GM21737 (cell line): ENCODE results near the gene PSG4.
"Not testable (repeated sequence)": the region's sequence is repeated elsewhere in the genome, so short reads cannot be mapped to it uniquely, and the experiment has no call there.

Source experiments
- ATAC-seq: cut with Tn5 transposase; IDR thresholded peaks from one replicate; pipeline ENCODE4 v1.9.1; 2021; ENCODE audit warnings: mild to moderate bottlenecking, moderate library complexity; ENCODE audit not compliant: unreplicated experiment

PSG4 gene

GRCh38 chr19:43198686-43199419, 6.6 kb downstream of the PSG4 start:
- ATAC-seq: not testable (repeated sequence)

GRCh38 chr19:43197666-43198397, 7.6 kb downstream of the PSG4 start:
- ATAC-seq: not testable (repeated sequence)

GRCh38 chr19:43194397-43194796, 11.0 kb downstream of the PSG4 start:
- not testable (repeated sequence) for ATAC-seq

- ATAC-seq: not testable (repeated sequence)
Observed at GRCh38 chr19:43192381-43193155, 12.9 kb downstream of the PSG4 start.

DNA sequence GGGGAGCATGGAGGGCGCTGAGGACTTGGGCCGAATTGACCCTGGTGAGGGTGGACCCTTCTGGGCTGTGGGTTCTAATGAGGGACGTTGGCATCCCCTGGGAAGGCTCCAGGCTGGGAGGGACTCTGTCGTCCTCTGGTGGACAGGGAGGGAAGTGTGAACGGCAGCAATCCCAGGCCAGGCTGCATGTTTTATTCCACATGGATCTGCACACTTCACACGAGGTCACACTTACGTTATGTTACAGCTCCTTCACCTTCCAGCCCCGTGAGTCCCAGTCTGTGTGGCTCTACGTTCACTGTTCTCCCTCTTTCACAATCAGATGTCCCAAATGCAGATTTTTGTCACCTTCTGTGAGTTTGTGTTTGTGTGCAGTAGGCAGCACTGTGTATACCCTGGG, 17.3 kb downstream of the PSG4 start:
- ATAC-seq: not testable (repeated sequence)

GRCh38 chr19:43186311-43186935, 19.0 kb downstream of the PSG4 start, which contains the start of gene PSG5:
TSS of gene PSG5 (minus strand) at chr19:43186536. CDS start at chr19:43186405, 131 bp downstream.
- ATAC-seq: not testable (repeated sequence)

GRCh38 chr19:43181869-43182771, 23.3 kb downstream of the PSG4 start:
- not testable (repeated sequence) for ATAC-seq

DNA sequence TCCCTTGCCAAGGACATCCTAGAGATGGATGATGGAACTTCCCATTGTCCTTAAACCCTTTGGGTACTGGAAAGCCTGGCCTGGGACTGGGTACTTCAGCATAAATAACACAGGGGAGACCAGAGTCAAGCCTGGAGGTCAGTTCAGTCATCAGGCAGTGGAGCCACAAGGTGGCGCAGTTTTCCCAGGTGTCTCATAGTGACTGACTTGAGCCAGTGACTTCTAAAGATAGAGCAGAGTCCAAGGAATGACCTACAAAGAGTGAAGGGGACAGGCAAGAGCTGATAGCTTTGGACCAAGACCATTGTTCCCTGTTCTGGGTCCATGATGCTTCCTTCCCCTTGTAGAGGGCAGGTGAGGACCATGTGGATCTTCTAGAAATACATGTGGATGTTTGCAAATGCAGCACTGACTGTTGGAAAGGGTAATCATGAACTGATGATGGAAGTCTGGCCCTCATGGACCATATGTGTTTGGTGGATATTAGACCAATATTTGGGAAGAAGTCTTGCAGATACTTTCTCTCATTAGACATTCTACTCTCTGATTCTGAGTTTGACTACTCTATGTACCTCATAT, 25.8 kb downstream of the PSG4 start:
- not testable (repeated sequence) for ATAC-seq

GRCh38 chr19:43178577-43178976, 26.9 kb downstream of the PSG4 start:
- not testable (repeated sequence) for ATAC-seq

GRCh38 chr19:43165906-43166305, 39.5 kb downstream of the PSG4 start:
- not testable (repeated sequence) for ATAC-seq

- ATAC-seq: not testable (repeated sequence)
Observed at GRCh38 chr19:43163135-43163534, 42.3 kb downstream of the PSG4 start.

- not testable (repeated sequence) for ATAC-seq
Observed at GRCh38 chr19:43162261-43162660, 43.2 kb downstream of the PSG4 start.

- ATAC-seq: no peak
Observed at GRCh38 chr19:43152214-43152613, 53.2 kb downstream of the PSG4 start.

GRCh38 chr19:43149788-43150187, 55.6 kb downstream of the PSG4 start:
- not testable (repeated sequence) for ATAC-seq

- ATAC-seq: no peak
Observed at GRCh38 chr19:43148233-43148632, 57.2 kb downstream of the PSG4 start.
